Mammary epithelial cell (primary cell): Measurements from ENCODE around the gene EXOC6B.

Experiments
- EZH2 ChIP-seq: IDR thresholded peaks from 2 replicates; pipeline ENCODE4 v1.6.1; 2012; ENCODE audit warnings: low read length, inconsistent platforms, borderline replicate concordance
- TF ChIP-seq, protein P1 (sequence below), 2 donors: IDR thresholded peaks in 1 of 2; conservative IDR thresholded peaks in 1 of 2; 2 replicates each; pipeline ENCODE4 v1.5.1; 2011 to 2012; ENCODE audit warnings: inconsistent platforms in 2 of 2, low read length in 2 of 2, mild to moderate bottlenecking in 2 of 2, control low read depth in 1 of 2, low read depth in 1 of 2; ENCODE audit not compliant: insufficient read depth in 1 of 2; ENCODE audit errors: extremely low read depth in 1 of 2

DNA sequence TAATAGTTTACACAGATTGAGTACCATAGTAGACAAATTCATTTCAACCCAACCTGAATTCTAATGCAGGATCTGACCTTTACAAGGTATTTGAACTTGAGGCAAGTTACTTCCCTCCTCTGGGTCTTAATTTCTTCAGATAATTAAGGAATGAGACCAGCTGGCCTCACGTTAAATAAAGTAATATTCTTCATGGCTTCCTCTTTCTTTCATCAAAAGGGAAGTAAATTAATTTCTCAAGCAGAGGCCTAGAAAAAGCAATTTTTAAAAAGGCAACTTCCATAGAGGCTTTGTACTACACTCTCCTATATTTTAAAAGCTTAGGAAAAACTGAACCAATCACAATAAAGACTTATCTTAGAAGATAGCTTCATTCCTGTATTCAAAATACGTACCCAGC, 109.2 kb downstream of the EXOC6B start:
- TF ChIP-seq EZH2: no peak
- TF ChIP-seq, protein P1, sequence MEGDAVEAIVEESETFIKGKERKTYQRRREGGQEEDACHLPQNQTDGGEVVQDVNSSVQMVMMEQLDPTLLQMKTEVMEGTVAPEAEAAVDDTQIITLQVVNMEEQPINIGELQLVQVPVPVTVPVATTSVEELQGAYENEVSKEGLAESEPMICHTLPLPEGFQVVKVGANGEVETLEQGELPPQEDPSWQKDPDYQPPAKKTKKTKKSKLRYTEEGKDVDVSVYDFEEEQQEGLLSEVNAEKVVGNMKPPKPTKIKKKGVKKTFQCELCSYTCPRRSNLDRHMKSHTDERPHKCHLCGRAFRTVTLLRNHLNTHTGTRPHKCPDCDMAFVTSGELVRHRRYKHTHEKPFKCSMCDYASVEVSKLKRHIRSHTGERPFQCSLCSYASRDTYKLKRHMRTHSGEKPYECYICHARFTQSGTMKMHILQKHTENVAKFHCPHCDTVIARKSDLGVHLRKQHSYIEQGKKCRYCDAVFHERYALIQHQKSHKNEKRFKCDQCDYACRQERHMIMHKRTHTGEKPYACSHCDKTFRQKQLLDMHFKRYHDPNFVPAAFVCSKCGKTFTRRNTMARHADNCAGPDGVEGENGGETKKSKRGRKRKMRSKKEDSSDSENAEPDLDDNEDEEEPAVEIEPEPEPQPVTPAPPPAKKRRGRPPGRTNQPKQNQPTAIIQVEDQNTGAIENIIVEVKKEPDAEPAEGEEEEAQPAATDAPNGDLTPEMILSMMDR (conservative IDR thresholded peaks at IDR 0.05 in 1 of 2, IDR thresholded peaks at IDR 0.05 in 1 of 2; ENCODE audit: extremely low read depth in 1 of 2, insufficient read depth in 1 of 2, low read depth in 1 of 2, low read length in 2 of 2): no peak
